Measurements from ENCODE around the gene PRIM2. TPM values are rescaled to one million over a fixed set of nuclear protein-coding genes. Genes with fewer than 3 reads are reported as not detected.

PRIM2 gene
- total RNA-seq, 1 donor from 2014 or later: 0.85 TPM

Other genes with a start within 250 kb of the PRIM2 start
- gene ZNF451, start 227.4 kb upstream of the PRIM2 start, total RNA-seq: 21.5 TPM
- 7.7 TPM for gene BAG2, start 145.3 kb upstream of the PRIM2 start, total RNA-seq
- gene RAB23, start 95.3 kb upstream of the PRIM2 start, total RNA-seq: 19.9 TPM

All from ascending aorta (tissue), 1 donor.